ENCODE results near the gene FBXO31.

- TF ChIP-seq POLR2A (IDR thresholded peaks at IDR 0.05) (no peak), CTCF (IDR thresholded peaks at IDR 0.05) (no peak)
Observed at GRCh38 chr16:87406495-87407088, 23.0 kb upstream of the FBXO31 start.

Data from adrenal gland (tissue), 5 donors.